ENCODE measurements around the gene EWSR1. TPM values are rescaled to one million over a fixed set of nuclear protein-coding genes. Genes with fewer than 3 reads are reported as not detected.

The EWSR1 gene
- polyA plus RNA-seq, 3 donors from 2014 or later, result 135 to 218 (median 214) TPM

DNA sequence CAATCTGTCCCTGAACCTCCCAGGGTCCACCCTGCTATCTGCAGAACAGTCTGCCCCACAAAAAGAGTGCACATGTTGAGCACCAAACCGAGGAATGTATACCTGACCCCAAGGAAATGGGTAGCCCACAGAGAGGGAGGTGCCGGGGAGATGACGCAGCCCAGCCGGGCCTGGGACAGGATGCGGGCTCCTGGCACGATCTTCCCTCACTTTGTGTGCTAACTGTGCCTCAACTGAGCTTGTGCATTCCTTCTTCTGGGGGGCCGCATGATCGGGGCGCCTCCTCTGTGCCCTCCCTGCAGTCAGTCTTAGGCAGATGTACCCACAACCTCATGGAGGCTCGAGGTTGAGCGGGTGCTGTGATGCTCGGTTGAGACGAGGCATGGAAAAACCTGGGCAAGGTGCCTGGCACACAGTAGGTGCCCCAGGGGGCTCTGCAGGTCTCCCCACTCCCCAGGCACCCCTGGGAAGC, 40.8 kb downstream of the EWSR1 start:
- H3K27ac Mint-ChIP-seq, result no peak overlapping the region
- H3K4me1 Mint-ChIP-seq, result peaks cover 9 to 18% of the 10 kb centered on the region in 2 donors
- peaks cover 9 to 12% (median 9%) of the 10 kb centered on the region in 3 donors for H3K27me3 Mint-ChIP-seq (ENCODE audit: low read depth in 3 of 3)
- H3K4me3 Mint-ChIP-seq, result peak overlapping the region in 3 of 5 donors; percentile 18 to 41 (median 30)
- H3K9me3 Mint-ChIP-seq, result no peaks in the 10 kb centered on the region
- H3K36me3 Mint-ChIP-seq, result no peaks in the 10 kb centered on the region
- DNase-seq, result peak in 1 of 3 donors; percentile 20

DNA sequence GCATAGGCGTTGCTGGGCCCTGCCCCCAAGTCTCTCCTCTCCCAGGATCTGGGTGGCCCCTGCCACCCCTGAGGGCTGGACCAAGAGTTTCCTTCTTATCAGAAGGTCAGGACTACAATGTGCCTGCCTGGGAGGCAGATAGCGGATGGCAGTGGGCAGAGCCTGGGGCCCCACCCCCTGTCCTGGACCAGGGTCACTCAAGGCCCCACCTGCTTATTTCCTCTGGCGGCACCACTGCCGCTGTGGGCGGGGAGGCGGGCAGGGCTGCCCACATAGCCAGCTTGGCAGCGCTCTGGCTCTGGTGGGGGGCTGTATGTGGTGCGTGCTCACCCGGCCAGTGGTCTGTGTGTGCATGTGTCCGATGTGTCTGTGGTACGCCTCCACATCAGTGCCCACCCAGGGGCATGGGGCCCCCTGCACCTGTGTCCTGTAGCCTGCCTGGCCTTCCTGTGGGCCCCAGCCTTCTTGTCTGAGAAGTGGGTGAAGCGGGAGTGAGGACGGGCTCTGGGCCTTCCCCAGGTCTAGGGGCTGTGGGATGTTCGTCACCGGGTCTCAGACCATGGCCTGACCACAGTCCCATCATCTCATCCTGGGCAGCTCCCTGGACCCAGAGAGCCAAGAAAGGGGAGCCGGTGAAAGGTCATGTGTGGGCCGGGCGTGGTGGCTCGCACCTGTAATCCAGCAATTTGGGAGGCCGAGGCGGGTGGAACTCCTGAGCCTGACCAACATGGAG, 41.4 kb downstream of the EWSR1 start:
- H3K27me3 Mint-ChIP-seq (ENCODE audit: low read depth in 3 of 3), result peaks cover 13 to 16% (median 15%) of the 10 kb centered on the region in 3 donors
- H3K9me3 Mint-ChIP-seq, result no peaks in the 10 kb centered on the region
- no peaks in the 10 kb centered on the region for H3K36me3 Mint-ChIP-seq
- H3K27ac Mint-ChIP-seq, result no peak overlapping the region
- peaks cover 16 to 25% of the 10 kb centered on the region in 2 donors for H3K4me1 Mint-ChIP-seq
- no peak for DNase-seq
- H3K4me3 Mint-ChIP-seq, result no peak overlapping the region

DNA sequence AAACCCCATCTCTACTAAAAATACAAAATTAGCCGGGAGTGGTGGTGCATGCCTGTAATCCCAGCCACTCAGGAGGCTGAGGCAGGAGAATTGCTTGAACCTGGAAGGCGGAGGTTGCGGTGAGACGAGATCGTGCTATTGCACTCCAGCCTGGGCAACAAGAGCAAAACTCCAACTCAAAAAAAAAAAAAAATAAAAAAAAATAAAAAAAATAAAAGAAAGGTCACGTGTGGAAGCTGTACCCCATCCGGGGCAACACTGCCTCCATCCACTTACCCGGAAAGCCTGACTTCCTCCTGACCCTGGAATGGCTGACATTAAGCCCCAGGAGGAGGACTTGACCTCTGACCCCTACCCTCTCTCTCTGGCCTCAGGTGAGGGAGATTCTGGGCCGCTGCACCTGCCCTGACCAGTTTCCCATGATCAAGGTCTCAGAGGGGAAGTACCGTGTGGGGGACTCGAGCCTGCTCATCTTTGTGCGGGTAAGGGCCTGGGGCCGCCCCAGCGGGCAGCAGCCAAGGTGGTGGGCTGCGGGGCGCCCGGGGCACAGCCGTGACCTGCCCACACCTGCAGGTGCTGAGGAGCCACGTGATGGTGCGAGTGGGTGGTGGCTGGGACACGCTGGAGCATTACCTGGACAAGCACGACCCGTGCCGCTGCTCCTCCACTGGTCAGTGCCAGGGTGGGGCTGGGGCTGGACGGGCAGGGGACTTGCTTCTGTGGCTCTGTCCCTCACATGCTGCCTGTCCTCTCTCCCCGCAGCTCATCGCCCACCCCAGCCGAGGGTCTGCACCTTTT, 42.2 kb downstream of the EWSR1 start:
- H3K4me1 Mint-ChIP-seq, result peaks cover 18 to 26% of the 10 kb centered on the region in 2 donors
- peaks cover 13 to 15% (median 15%) of the 10 kb centered on the region in 3 donors for H3K27me3 Mint-ChIP-seq (ENCODE audit: low read depth in 3 of 3)
- no peaks in the 10 kb centered on the region for H3K36me3 Mint-ChIP-seq
- H3K9me3 Mint-ChIP-seq, result no peaks in the 10 kb centered on the region
- no peak overlapping the region for H3K4me3 Mint-ChIP-seq
- H3K27ac Mint-ChIP-seq, result no peak overlapping the region
- no peak for DNase-seq

DNA sequence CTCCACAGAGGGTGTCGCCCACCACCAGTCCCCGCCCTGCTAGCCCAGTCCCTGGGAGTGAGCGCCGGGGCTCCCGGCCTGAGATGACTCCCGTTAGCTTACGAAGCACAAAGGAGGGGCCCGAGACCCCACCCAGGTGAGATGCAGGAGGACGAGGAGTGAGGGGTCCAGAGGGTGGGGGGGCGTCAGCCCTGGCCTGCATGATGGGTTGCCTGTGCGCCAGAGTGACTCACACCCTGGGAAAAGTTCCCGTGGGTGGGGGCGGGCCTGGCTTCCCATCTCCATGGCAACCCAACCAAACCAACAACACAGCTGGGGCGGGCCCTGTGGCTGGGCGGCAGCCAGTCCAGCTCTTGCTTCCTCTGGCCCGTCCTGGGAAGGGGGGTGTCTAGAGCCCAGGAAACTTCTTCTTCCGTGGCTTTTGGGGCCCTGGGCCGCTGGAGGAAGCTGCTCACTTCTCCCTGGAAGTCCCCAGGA, 42.8 kb downstream of the EWSR1 start:
- Mint-ChIP-seq H3K27ac (no peak overlapping the region), H3K4me3 (no peak overlapping the region), H3K36me3 (no peaks in the 10 kb centered on the region), H3K4me1 (peaks cover 16 to 24% of the 10 kb centered on the region in 2 donors), H3K9me3 (no peaks in the 10 kb centered on the region), H3K27me3 (ENCODE audit: low read depth in 3 of 3) (peaks cover 13 to 15% (median 15%) of the 10 kb centered on the region in 3 donors)
- peak; percentile 29 to 30 (median 29) for DNase-seq

DNA sequence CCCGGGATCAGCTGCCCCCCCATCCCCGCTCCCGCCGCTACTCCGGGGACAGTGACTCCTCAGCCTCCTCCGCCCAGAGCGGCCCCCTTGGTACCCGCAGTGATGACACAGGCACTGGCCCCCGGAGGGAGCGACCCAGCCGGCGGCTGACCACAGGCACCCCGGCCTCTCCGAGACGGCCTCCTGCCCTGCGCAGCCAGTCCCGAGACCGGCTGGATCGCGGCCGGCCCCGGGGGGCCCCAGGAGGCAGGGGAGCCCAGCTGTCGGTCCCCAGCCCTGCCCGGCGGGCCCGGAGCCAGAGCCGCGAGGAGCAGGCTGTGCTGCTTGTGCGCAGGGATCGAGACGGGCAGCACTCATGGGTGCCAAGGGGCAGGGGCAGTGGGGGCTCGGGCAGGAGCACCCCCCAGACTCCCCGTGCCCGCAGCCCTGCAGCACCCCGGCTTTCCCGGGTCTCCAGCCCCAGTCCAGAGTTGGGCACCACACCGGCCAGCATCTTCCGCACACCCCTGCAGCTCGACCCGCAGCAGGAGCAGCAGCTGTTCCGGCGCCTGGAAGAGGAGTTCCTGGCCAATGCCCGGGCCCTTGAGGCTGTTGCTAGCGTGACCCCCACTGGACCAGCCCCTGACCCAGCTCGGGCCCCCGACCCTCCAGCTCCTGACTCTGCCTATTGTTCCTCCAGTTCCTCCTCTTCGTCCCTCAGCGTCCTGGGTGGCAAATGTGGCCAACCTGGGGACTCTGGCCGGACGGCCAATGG, 43.6 kb downstream of the EWSR1 start:
- Mint-ChIP-seq H3K9me3 (no peaks in the 10 kb centered on the region), H3K4me3 (no peak overlapping the region), H3K4me1 (peaks cover 13 to 17% of the 10 kb centered on the region in 2 donors), H3K27me3 (ENCODE audit: low read depth in 3 of 3) (peaks cover 11 to 15% (median 14%) of the 10 kb centered on the region in 3 donors), H3K27ac (no peak overlapping the region), H3K36me3 (no peaks in the 10 kb centered on the region)
- DNase-seq, result no peak

DNA sequence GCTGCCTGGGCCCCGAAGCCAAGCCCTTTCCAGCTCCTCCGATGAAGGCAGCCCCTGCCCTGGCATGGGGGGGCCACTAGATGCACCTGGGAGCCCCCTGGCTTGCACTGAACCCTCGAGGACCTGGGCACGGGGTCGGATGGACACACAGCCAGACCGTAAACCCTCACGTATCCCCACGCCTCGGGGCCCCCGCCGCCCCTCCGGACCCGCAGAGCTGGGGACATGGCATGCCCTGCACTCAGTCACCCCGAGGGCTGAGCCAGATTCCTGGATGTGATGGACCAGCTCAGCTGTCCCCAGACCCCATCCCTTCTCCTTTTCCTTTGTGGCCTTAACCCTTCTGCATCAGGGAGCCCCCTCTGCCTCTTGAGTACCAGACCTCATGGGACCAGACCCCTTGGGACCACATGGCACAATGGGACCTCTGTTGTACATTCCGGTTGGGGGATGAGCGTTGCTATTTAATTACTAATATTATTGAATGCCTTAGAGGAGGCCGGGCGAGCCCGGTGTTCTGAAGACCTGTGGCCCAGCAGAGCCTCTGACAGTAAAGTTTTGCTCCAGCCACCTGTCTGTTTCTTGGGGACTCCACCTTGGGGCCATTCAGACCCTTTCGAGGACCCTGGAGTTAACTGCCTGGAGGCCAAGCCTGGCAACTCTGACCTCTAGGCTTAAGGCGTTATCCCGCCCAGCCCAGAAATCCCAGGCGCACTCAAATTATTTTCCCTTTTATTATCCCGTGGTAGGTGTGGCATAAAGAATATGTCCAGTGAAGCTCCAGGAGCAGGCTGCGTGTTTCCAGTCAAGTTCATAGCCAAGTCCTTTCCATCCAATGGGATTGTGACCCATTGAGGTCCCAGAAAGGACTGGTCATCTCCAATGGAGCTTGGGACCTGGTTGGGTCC, 44.4 kb downstream of the EWSR1 start:
- Mint-ChIP-seq H3K4me1 (peaks cover 11 to 14% of the 10 kb centered on the region in 2 donors), H3K36me3 (no peaks in the 10 kb centered on the region), H3K9me3 (no peaks in the 10 kb centered on the region), H3K27ac (no peak overlapping the region), H3K4me3 (no peak overlapping the region), H3K27me3 (ENCODE audit: low read depth in 3 of 3) (peaks cover 13 to 19% (median 15%) of the 10 kb centered on the region in 3 donors)
- no peak for DNase-seq

DNA sequence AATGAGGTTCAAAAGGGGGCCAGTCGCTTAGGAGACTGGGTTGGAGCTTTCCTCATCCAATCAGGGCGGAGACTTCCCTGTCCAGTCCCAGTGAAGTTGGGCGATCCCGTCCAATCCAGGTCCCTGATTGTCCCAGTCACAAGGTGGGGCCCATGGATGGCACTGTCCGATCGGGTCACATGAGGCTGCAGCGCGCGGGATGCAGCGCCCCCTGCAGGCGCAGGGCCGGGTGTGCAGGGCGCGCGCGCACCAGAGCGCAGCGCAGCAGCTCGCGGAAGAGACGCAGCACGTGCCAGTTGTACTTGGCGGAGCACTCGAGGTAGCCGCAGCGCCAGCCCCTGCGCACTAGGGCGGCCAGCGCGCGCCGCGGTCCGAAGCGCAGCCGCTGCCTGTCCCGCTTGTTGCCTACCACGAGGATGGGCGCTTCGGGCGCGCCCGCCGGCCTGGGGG, 45.1 kb downstream of the EWSR1 start:
- Mint-ChIP-seq H3K27ac (no peak overlapping the region), H3K36me3 (no peaks in the 10 kb centered on the region), H3K27me3 (ENCODE audit: low read depth in 3 of 3) (peaks cover 12 to 21% (median 13%) of the 10 kb centered on the region in 3 donors), H3K4me1 (peaks cover 11 to 12% of the 10 kb centered on the region in 2 donors), H3K4me3 (no peak overlapping the region), H3K9me3 (no peaks in the 10 kb centered on the region)
- DNase-seq, result no peak

DNA sequence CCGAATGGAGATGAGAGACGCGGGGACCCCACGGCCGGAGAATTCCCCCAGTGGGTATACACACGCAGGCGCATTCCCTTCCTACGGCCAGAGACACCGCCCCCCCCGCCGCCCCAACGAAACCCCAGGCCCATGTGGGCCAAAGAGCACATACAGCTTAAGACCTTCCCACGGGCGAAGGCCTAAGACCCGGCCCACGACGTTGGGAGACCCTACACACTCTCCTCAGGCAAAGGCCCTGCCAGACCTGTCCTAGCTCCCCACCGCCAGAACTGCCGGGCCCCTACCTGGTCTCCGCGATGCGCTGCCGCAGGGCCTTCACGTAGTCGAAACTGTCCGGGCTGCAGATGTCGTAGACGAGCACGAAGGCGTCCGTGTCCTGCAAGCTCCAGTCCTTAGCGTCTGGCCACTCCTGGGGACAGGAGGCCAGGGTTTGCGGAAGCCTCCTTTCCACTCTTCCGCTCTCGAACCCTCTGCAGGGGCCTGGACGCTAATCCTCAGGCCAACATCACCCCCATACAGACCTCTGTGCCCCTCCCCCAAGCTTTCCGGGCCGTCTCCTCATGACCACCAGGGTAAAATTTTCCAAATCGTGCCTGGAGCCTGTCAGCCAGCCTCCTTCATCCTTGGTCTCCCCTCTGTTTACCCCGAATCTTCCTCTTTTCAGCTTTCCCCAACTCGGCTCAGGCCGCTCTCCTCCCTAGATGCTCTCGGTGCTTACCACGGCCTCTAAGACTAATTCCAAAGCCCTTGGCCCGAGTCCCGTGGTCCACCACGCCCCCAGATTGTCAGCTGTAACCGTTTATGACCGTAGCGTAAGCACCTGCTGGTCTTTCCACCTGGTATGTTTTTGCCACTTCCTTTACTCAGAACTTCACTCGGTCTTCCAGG, 45.8 kb downstream of the EWSR1 start:
- peak overlapping the region in 1 of 5 donors; percentile 17 for H3K4me3 Mint-ChIP-seq
- H3K36me3 Mint-ChIP-seq, result no peaks in the 10 kb centered on the region
- H3K27me3 Mint-ChIP-seq (ENCODE audit: low read depth in 3 of 3), result peaks cover 12 to 21% (median 13%) of the 10 kb centered on the region in 3 donors
- DNase-seq, result no peak
- peaks cover 11 to 12% of the 10 kb centered on the region in 2 donors for H3K4me1 Mint-ChIP-seq
- no peaks in the 10 kb centered on the region for H3K9me3 Mint-ChIP-seq
- no peak overlapping the region for H3K27ac Mint-ChIP-seq

DNA sequence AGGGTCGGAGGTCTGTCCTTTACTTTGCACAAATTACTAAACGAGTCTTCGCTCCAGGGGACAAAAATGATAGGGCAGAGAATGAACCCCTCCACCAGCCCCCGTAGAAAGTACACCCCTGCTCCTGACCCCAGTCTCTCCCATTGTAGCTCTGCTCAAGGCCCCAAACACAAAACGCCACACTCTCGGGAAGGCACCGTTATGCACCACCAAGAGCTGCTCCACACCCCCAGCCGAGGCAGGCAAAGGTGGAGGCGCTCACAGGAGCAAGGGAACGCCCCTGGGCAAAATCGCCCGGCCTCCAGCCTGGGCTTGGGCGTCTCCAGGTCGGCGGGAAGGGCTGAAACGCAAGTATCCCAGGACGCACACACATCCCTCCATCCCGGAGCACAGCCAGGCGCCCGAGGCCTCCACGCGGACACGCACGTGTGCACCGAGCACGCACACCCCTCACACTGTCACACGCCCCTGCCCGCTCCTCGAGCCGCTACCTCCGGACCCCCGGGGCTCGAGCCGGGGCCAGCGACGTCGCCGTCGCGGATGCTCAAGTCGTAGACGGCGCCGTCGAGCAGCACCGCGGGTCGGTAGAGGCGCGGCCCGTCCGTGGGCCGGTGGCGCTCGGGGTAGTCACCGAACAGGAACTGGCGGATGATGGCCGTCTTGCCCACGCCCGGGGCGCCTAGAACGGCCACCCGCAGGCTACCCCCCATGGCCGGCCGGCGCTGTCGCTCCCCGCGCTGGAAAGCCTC, 46.6 kb downstream of the EWSR1 start:
- no peak for DNase-seq
- no peaks in the 10 kb centered on the region for H3K36me3 Mint-ChIP-seq
- H3K27me3 Mint-ChIP-seq (ENCODE audit: low read depth in 3 of 3), result peaks cover 12 to 21% (median 13%) of the 10 kb centered on the region in 3 donors
- no peaks in the 10 kb centered on the region for H3K9me3 Mint-ChIP-seq
- peaks cover 11 to 12% of the 10 kb centered on the region in 2 donors for H3K4me1 Mint-ChIP-seq
- peak overlapping the region in 2 of 5 donors; percentile 33 to 40 for H3K4me3 Mint-ChIP-seq
- H3K27ac Mint-ChIP-seq, result no peak overlapping the region

DNA sequence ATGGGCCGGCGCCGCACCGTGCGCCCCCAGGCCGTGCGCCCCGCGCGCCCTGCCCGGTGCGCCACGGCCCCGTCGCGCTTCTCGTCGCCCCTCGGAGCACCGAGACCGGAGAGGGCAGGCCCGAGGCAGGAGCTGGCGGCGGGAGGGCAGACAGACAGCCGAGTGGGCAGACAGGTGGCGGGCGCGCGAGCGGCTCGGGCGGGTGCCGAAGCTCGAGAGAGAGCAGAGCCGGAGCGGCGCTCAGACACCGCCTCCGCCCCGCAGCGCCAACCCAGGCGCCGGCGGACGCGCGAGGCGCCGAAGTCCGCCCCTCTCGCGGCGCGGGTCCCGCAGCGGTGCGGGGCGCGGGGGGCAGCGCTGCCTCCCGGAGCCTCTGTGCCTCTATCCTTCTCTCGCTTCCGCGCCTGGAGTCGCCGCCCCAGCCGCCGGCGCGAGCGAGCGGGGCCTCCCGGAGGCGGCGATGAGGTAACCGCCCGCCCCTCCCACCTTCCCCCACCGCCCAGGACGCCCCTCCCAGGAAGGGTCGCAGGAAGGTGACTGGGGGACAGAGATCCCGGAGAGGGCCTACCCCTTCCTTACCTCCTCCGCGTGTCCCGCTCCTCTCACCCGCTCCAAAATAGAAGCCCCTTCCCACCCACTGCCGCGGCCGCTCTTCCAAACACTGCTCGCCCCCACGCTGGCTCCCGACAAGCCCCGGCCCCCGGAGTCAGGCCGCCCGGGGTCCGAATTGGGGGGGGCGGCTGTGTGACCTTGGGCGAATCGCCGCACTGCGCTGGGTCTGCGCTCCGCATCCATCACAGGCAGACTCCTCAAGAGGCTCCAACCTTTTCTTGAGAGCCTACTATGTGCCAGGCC, 47.4 kb downstream of the EWSR1 start, which contains the start of gene RASL10A:
Gene RASL10A (minus strand): TSS at position 412 of the 855 bp plus-strand sequence. CDS start 451 bp downstream, outside the sequence.
- H3K27ac Mint-ChIP-seq, result no peak within 1 kb of the TSS
- no peaks in the 10 kb centered on the region for H3K9me3 Mint-ChIP-seq
- H3K4me1 Mint-ChIP-seq, result peaks cover 11 to 12% of the 10 kb centered on the region in 2 donors
- peak within 1 kb of the TSS in 2 of 5 donors; percentile 33 to 40 for H3K4me3 Mint-ChIP-seq
- no peaks in the 10 kb centered on the region for H3K36me3 Mint-ChIP-seq
- H3K27me3 Mint-ChIP-seq (ENCODE audit: low read depth in 3 of 3), result peaks cover 12 to 21% (median 13%) of the 10 kb centered on the region in 3 donors
- no peak for DNase-seq
